HepG2 (cell line): ENCODE data around the gene OTOP2. TPM values are rescaled to one million over a fixed set of nuclear protein-coding genes. Genes with fewer than 3 reads are reported as not detected.

ENCODE experiments used
- BHLHE40 ChIP-seq: IDR thresholded peaks from 2 replicates; pipeline ENCODE4 v1.6.1; 2011; ENCODE audit warnings: low read length, improper control_type of control experiment
- HHEX ChIP-seq: IDR thresholded peaks from 2 replicates; pipeline ENCODE4 v1.6.1; 2016; ENCODE audit warnings: control low read depth
- KAT8 ChIP-seq: IDR thresholded peaks from 2 replicates; pipeline ENCODE4 v1.6.1; 2016; ENCODE audit warnings: missing genetic modification reagents, missing compliant biosample characterization
- SMAD9 ChIP-seq: sonication (generic); formaldehyde crosslinking; IDR thresholded peaks from 2 replicates; pipeline ENCODE4 v1.5.1; 2020; ENCODE audit warnings: mild to moderate bottlenecking, missing genetic modification reagents
- ZFP90 ChIP-seq: sonication (generic); formaldehyde crosslinking; IDR thresholded peaks from 2 replicates; pipeline ENCODE4 v1.8.0; 2022; ENCODE audit warnings: missing genetic modification reagents, mild to moderate bottlenecking, inconsistent platforms, borderline replicate concordance
- ZNF430 ChIP-seq: sonication (generic); formaldehyde crosslinking; IDR thresholded peaks from 2 replicates; pipeline ENCODE4 v1.9.0; 2021; ENCODE audit warnings: mild to moderate bottlenecking, missing genetic modification reagents
- polyA plus RNA-seq, 8 experiments: library from polyadenylated mRNA; depleted of rRNA in 3 of 8; stranded (reverse) in 7 of 8; unstranded in 1 of 8; fragments of >200 nt; fragmentation: Illumina TruSeq in 4 of 8; extraction: Trizol in 4 of 8; gene quantifications; 2 replicates each; pipeline versions ENCODE4 v1.2.1 to v1.2.3, GENCODE V29; 2011 to 2016; ENCODE audit warnings: low read depth in 4 of 8, missing spikeins in 1 of 8, mixed read lengths in 1 of 8; ENCODE audit not compliant: insufficient read depth in 1 of 8
- total RNA-seq, 5 experiments: library from RNA; depleted of rRNA; stranded (reverse); fragments of >200 nt; fragmentation: Illumina TruSeq; extraction: Trizol; gene quantifications; 2 replicates each; pipeline ENCODE4 v1.2.3, GENCODE V29; 2016; ENCODE audit warnings: low read depth in 1 of 5
- TF ChIP-seq, protein P1 (sequence below): IDR thresholded peaks from 2 replicates; pipeline ENCODE4 v1.6.1; 2016; ENCODE audit warnings: low read depth, control low read depth
- TF ChIP-seq, protein P2 (sequence below): sonication (generic); formaldehyde crosslinking; IDR thresholded peaks from 2 replicates; pipeline ENCODE4 v1.5.0; 2020; ENCODE audit warnings: mild to moderate bottlenecking, missing genetic modification reagents
- TF ChIP-seq, protein P3 (sequence below): sonication (generic); formaldehyde crosslinking; IDR thresholded peaks from one replicate; pipeline ENCODE4 v1.5.1; 2020; ENCODE audit warnings: mild to moderate bottlenecking, missing genetic modification reagents; ENCODE audit errors: not compliant biosample characterization
- TF ChIP-seq, protein P4 (sequence below): sonication (generic); formaldehyde crosslinking; IDR thresholded peaks from 2 replicates; pipeline ENCODE4 v1.4.0; 2020; ENCODE audit warnings: missing genetic modification reagents
- TF ChIP-seq, protein P5 (sequence below): IDR thresholded peaks from 2 replicates; pipeline ENCODE4 v1.6.1; 2016; ENCODE audit warnings: low read depth, borderline replicate concordance
- TF ChIP-seq, protein P6 (sequence below): sonication (generic); formaldehyde crosslinking; IDR thresholded peaks from 2 replicates; pipeline ENCODE4 v1.4.0; 2020; ENCODE audit warnings: missing genetic modification reagents; ENCODE audit errors: not compliant biosample characterization

The OTOP2 gene
- total and polyA plus RNA-seq, 2 of the 13 experiments (the other 11 are each of a cell fraction or from before 2014, with no cell fraction given) = not detected

DNA sequence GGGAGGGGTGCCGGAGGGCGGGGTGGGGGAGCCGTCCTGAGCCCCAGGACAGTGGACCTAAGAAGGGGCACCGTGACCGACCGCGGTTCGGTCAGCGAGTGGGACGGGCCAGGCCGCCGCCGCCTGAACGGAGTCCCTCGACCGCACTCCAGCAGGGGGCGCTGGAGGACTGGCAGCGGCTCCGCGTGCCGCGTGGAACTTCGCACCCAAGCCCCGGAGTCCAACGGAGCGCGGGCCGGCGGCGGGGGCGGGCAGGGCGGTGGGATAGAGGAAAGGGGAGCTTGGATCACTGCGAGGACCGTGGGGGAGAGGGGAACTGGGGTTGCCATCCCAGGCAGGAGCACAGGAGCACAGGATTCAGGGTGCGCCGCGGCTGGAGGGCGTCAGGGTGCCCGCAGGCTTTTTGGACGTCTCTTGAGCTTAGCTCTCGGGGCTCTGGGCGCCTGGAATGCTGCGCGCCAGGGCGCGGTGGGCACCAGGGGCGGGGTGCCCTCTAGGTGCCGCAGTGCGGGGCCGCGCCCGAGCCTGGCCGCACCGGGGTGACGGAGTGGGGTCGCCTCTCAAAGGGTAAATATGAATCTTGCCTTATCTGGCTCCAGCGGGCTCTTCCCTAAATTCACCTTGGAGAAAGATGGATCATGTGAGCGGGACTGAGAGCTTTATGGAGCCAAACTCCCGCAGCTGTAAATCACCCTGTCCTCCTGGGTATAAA lies 379 bp upstream of the OTOP2 start (continued):
- TF ChIP-seq ZNF430 (CRISPR knock-in tag) (peak; percentile 50; the same call in 1 of the 2 replicates), BHLHE40 (peak; percentile 54), SMAD9 (CRISPR knock-in tag) (no peak), ZFP90 (CRISPR knock-in tag) (no peak), KAT8 (CRISPR knock-in tag) (no peak), HHEX (CRISPR knock-in tag) (no peak)
- TF ChIP-seq, protein P1, sequence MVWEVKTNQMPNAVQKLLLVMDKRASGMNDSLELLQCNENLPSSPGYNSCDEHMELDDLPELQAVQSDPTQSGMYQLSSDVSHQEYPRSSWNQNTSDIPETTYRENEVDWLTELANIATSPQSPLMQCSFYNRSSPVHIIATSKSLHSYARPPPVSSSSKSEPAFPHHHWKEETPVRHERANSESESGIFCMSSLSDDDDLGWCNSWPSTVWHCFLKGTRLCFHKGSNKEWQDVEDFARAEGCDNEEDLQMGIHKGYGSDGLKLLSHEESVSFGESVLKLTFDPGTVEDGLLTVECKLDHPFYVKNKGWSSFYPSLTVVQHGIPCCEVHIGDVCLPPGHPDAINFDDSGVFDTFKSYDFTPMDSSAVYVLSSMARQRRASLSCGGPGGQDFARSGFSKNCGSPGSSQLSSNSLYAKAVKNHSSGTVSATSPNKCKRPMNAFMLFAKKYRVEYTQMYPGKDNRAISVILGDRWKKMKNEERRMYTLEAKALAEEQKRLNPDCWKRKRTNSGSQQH (CRISPR knock-in tag) = peak; percentile 54; the same call in 1 of the 2 replicates
- TF ChIP-seq, protein P2, sequence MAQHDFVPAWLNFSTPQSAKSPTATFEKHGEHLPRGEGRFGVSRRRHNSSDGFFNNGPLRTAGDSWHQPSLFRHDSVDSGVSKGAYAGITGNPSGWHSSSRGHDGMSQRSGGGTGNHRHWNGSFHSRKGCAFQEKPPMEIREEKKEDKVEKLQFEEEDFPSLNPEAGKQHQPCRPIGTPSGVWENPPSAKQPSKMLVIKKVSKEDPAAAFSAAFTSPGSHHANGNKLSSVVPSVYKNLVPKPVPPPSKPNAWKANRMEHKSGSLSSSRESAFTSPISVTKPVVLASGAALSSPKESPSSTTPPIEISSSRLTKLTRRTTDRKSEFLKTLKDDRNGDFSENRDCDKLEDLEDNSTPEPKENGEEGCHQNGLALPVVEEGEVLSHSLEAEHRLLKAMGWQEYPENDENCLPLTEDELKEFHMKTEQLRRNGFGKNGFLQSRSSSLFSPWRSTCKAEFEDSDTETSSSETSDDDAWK = no peak
- TF ChIP-seq, protein P3, sequence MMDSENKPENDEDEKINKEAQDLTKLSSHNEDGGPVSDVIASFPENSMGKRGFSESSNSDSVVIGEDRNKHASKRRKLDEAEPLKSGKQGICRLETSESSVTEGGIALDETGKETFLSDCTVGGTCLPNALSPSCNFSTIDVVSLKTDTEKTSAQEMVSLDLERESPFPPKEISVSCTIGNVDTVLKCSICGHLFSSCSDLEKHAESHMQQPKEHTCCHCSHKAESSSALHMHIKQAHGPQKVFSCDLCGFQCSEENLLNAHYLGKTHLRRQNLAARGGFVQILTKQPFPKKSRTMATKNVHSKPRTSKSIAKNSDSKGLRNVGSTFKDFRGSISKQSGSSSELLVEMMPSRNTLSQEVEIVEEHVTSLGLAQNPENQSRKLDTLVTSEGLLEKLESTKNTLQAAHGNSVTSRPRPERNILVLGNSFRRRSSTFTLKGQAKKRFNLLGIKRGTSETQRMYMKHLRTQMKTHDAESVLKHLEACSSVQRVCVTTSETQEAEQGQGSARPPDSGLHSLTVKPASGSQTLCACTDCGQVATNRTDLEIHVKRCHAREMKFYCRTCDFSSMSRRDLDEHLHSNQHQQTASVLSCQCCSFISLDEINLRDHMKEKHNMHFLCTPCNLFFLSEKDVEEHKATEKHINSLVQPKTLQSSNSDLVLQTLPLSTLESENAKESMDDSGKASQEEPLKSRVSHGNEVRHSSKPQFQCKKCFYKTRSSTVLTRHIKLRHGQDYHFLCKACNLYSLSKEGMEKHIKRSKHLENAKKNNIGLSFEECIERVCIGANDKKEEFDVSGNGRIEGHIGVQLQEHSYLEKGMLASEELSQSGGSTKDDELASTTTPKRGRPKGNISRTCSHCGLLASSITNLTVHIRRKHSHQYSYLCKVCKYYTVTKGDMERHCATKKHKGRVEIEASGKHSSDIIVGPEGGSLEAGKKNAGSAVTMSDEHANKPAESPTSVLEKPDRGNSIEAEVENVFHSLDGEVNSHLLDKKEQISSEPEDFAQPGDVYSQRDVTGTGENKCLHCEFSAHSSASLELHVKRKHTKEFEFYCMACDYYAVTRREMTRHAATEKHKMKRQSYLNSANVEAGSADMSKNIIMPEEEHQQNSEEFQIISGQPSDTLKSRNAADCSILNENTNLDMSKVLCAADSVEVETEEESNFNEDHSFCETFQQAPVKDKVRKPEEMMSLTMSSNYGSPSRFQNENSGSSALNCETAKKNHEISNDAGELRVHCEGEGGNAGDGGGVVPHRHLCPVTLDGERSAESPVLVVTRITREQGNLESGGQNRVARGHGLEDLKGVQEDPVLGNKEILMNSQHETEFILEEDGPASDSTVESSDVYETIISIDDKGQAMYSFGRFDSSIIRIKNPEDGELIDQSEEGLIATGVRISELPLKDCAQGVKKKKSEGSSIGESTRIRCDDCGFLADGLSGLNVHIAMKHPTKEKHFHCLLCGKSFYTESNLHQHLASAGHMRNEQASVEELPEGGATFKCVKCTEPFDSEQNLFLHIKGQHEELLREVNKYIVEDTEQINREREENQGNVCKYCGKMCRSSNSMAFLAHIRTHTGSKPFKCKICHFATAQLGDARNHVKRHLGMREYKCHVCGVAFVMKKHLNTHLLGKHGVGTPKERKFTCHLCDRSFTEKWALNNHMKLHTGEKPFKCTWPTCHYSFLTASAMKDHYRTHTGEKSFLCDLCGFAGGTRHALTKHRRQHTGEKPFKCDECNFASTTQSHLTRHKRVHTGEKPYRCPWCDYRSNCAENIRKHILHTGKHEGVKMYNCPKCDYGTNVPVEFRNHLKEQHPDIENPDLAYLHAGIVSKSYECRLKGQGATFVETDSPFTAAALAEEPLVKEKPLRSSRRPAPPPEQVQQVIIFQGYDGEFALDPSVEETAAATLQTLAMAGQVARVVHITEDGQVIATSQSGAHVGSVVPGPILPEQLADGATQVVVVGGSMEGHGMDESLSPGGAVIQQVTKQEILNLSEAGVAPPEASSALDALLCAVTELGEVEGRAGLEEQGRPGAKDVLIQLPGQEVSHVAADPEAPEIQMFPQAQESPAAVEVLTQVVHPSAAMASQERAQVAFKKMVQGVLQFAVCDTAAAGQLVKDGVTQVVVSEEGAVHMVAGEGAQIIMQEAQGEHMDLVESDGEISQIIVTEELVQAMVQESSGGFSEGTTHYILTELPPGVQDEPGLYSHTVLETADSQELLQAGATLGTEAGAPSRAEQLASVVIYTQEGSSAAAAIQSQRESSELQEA (CRISPR knock-in tag) = peak; percentile 65
- TF ChIP-seq, protein P4, sequence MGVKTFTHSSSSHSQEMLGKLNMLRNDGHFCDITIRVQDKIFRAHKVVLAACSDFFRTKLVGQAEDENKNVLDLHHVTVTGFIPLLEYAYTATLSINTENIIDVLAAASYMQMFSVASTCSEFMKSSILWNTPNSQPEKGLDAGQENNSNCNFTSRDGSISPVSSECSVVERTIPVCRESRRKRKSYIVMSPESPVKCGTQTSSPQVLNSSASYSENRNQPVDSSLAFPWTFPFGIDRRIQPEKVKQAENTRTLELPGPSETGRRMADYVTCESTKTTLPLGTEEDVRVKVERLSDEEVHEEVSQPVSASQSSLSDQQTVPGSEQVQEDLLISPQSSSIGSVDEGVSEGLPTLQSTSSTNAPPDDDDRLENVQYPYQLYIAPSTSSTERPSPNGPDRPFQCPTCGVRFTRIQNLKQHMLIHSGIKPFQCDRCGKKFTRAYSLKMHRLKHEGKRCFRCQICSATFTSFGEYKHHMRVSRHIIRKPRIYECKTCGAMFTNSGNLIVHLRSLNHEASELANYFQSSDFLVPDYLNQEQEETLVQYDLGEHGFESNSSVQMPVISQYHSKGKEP (CRISPR knock-in tag) = no peak
- TF ChIP-seq, protein P5, sequence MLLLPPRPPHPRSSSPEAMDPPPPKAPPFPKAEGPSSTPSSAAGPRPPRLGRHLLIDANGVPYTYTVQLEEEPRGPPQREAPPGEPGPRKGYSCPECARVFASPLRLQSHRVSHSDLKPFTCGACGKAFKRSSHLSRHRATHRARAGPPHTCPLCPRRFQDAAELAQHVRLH (CRISPR knock-in tag) = peak; percentile 83; the same call in 1 of the 2 replicates
- TF ChIP-seq, protein P6, sequence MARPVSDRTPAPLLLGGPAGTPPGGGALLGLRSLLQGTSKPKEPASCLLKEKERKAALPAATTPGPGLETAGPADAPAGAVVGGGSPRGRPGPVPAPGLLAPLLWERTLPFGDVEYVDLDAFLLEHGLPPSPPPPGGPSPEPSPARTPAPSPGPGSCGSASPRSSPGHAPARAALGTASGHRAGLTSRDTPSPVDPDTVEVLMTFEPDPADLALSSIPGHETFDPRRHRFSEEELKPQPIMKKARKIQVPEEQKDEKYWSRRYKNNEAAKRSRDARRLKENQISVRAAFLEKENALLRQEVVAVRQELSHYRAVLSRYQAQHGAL (CRISPR knock-in tag) = no peak
